Stimulated activated CD8-positive, alpha-beta memory T cell treated with anti-CD3 and anti-CD28 coated beads, Interleukin-12 subunit alpha, Interleukin-12 subunit beta, amount 100 ng/mL, for 24 hours (primary cell): Measurements from ENCODE around the gene TGFBR1.

ENCODE experiments used
- DNase-seq: peaks from one replicate; pipeline ENCODE4 v3.0.0-alpha.2; 2020; ENCODE audit errors: extremely low read depth

TGFBR1 gene

DNA sequence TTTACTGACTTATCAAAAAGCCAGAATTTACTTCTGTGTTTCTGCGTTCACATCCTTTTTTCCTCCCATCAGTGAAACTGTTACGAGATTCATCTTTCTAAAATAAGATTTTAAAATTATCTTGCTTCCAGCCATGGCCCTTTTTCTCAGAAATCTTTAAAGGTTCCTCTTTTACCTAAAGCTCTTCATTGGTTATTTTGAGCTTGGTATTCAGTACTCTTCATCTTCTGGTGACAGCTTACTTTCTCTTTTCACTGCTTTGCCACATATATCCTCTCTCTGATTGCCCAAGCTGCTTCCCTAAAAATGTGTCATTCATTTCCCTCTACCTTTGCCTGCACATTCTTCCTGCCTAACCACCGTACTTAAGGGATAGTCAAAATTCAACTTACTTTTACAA lies 32.3 kb downstream of the TGFBR1 start:
- no peak for DNase-seq

GRCh38 chr9:99137891-99138290 lies 33.0 kb downstream of the TGFBR1 start:
- DNase-seq = no peak

GRCh38 chr9:99138424-99139284 lies 33.7 kb downstream of the TGFBR1 start:
- no peak for DNase-seq

DNA sequence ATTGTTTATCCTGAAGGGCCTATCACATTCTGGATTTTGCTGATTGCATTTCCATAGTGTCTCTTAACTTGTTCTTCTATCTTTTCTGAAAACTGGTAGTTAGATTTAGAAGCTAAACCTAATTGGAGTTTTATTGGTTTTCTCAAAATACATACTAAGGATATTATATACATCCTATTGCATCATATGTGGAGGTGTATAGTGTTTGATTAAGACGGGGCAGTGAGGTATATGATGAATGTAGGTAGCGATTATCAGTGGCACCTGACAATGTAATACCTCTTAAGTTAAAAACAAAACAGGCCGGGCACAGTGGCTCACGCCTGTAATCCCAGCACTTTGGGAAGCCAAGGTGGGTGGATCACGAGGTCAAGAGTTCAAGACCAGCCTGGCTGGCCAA lies 35.0 kb downstream of the TGFBR1 start:
- DNase-seq = no peak

DNA sequence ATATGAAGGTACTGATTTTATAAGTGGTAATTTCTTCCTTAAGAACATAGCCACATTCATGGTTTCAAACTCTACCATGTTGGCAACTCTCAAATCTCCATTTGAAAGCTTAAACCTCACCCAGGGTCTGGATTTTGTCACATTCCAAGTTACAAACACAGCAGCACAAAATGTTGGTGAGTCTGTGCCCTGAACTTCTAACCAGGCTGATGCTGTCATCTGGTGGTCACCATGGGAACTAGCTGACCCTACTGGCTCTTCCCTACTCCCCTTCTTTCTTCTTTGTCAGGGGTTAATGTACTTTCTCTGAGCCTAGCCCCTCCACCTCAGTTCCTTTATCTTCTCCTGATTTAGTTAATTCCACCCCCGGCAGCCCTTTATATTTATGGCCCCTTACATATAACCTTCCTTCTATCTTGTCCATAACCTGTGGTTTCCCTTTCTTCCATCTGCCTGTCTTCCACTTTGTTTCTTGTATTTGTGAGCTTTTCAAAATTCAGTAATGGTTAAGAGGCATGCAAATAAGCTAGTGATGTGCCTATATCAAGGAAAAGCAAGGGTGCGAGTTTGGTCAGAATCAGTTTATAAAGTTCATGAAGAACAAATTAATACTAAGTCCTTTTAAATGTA lies 35.9 kb downstream of the TGFBR1 start:
- DNase-seq = no peak

GRCh38 chr9:99141849-99142248 lies 36.9 kb downstream of the TGFBR1 start:
- DNase-seq = no peak

DNA sequence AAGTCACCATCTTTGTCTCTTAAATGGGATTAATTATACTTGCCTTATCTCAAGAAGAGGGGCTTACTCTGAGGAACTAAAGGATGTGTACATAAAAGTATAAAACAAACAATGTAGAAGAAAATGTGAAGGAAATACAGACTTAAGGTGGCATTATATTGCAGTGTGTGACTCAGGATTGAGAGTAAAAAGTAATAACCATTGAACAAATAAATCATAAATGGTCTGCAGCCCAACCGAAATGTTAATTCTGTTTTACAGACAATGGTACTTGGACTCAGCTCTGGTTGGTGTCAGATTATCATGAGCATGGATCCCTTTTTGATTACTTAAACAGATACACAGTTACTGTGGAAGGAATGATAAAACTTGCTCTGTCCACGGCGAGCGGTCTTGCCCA lies 37.4 kb downstream of the TGFBR1 start:
- DNase-seq = no peak

GRCh38 chr9:99143655-99144054 lies 38.7 kb downstream of the TGFBR1 start:
- no peak for DNase-seq

- no peak for DNase-seq
Measured at GRCh38 chr9:99144966-99145365, 40.1 kb downstream of the TGFBR1 start.

- no peak for DNase-seq
Measured at GRCh38 chr9:99146574-99146973, 41.7 kb downstream of the TGFBR1 start.

GRCh38 chr9:99147177-99147576 lies 42.3 kb downstream of the TGFBR1 start:
- DNase-seq = no peak

GRCh38 chr9:99150451-99151171 lies 45.7 kb downstream of the TGFBR1 start:
- DNase-seq = no peak

DNA sequence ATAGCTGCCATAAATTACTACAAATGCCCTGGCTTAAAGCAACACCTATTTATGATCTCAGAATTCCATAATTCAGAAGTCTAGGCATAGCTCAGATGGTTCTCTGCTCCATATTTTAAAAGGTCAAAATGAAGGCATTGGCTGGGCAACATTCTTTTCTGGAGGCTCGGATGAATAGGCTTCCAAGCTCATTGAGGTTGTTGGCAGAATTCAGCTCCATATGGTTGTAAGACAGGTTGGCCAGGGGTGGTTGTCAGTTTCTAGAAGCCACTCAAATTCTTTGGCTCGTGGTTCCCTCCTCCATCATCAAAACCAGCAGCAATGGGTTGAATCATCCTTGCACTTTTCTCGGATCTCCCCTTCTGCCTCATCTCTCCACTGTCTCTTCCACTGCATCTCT lies 49.4 kb downstream of the TGFBR1 start:
- no peak for DNase-seq

DNA sequence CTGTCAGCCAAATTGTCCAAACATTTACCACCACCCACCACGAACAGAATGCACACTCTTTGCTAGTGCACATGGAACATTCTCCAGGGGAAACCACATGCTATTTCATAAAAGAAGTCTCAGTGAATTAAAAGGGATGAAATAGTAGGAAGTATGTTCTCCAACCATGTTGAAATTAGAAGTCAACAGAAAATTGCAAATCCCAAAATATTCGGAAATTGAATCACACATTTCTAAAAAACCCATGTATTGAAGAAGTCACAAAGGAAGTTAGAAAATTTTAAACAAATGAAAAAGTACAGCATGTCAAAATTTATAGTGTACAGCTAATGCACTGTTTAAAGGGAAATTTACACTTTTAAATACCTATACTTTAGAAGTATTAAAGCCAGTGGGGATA lies 50.8 kb downstream of the TGFBR1 start:
- DNase-seq = no peak

GRCh38 chr9:99158629-99159028 lies 53.7 kb downstream of the TGFBR1 start:
- DNase-seq = no peak

- no peak for DNase-seq
Measured at GRCh38 chr9:99160173-99160572, 55.3 kb downstream of the TGFBR1 start.

- no peak for DNase-seq
Measured at GRCh38 chr9:99162759-99163364, 57.9 kb downstream of the TGFBR1 start.

- DNase-seq = no peak
Measured at GRCh38 chr9:99166149-99166548, 61.2 kb downstream of the TGFBR1 start.

DNA sequence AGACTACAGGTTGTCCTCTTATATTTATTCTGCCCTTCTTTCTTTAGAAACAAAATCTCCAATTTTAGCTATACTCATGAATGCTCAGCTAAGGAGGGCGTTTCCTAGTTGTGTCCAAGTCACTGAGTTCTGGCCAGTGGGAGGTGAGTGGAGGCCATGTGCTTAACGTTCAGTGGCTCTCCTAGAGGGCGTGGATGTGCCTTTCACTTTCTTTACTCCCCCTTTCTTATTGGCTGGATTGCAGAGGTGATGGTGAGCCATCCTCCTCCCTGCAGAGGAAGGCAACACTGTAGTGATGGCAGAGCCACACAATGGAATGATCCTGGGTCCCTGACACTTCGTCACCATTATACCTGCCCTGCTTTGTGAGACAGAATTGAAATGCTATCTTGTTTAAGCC lies 62.2 kb downstream of the TGFBR1 start:
- no peak for DNase-seq

- DNase-seq = no peak
Measured at GRCh38 chr9:99167694-99168093, 62.8 kb downstream of the TGFBR1 start.

GRCh38 chr9:99169086-99169485 lies 64.2 kb downstream of the TGFBR1 start:
- no peak for DNase-seq

- no peak for DNase-seq
Measured at GRCh38 chr9:99169982-99170761, 65.3 kb downstream of the TGFBR1 start.
